K562 (cell line): ENCODE measurements around the gene KLHL20. TPM values are rescaled to one million over a fixed set of nuclear protein-coding genes. Genes with fewer than 3 reads are reported as not detected.
A peak's percentile ranks its signal among the peaks of the same experiment; 100 is the strongest.

Source experiments
- ATAC-seq: fragments of 200-7000 bp; cut with Tn5 transposase; 3 replicates; pipeline ENCODE4 v1.9.1; 2020; ENCODE audit warnings: moderate library complexity
- BruUV-seq: library from RNA; stranded (reverse); fragments of 400-500 nt; replicated peaks from 2 replicates; lab custom pipeline; 2021; lab: Mats Ljungman, UMichigan
- CTCF ChIA-PET: fragments of 300-600 bp; formaldehyde crosslinking; extraction: SDS; loops from one replicate; lab custom pipeline; 2021; ENCODE audit warnings: low intra/inter-chr PET ratio; lab: Yijun Ruan, JAX
- POLR2A ChIA-PET: fragments of 300-600, 350-650 bp; sonication (Branson Sonifier 250); formaldehyde crosslinking; extraction: SDS; loops from one replicate; lab custom pipeline; 2021; ENCODE audit warnings: antibody characterized with exemption, inconsistent platforms; lab: Yijun Ruan, JAX
- DNase-seq, 4 experiments: peaks; one replicate each; pipeline versions ENCODE4 v3.0.0 to v3.0.0-alpha.2; 2011 to 2018; ENCODE audit warnings: low spot score in 3 of 4, mixed read lengths in 3 of 4; ENCODE audit errors: extremely low read depth in 1 of 4
- FAIRE-seq: peaks from 2 replicates; lab custom pipeline; 2011; peaks lifted over from hg19 to GRCh38; lab: Jason Lieb, UNC
- H2AFZ ChIP-seq: 2 replicates; pipeline ENCODE4 v1.6.0; 2011; ENCODE audit warnings: low read depth, low read length, control low read depth, inconsistent platforms
- H3K27ac ChIP-seq: fragments of 200-600 bp; 3 replicates; pipeline ENCODE4 v1.8.0; 2011; ENCODE audit warnings: low read depth, mild to moderate bottlenecking, control low read depth, inconsistent platforms, low read length, moderate library complexity, mixed read lengths; ENCODE audit errors: extremely low read depth
- H3K27me3 ChIP-seq, 2 experiments: fragments of 300-600 bp in 1 of 2; 2 replicates in 1 of 2; 3 replicates in 1 of 2; pipeline versions ENCODE4 v1.6.0 to v1.8.0; 2011; ENCODE audit warnings: inconsistent platforms in 2 of 2, low read length in 2 of 2, mild to moderate bottlenecking in 1 of 2, mixed read lengths in 1 of 2, moderate library complexity in 1 of 2; ENCODE audit not compliant: control insufficient read depth in 2 of 2, insufficient read depth in 2 of 2
- H3K36me3 ChIP-seq: fragments of 300-600 bp; 3 replicates; pipeline ENCODE4 v1.8.0; 2011; ENCODE audit warnings: mild to moderate bottlenecking, low read length, inconsistent platforms; ENCODE audit not compliant: control insufficient read depth, insufficient read depth
- H3K4me1 ChIP-seq, 2 experiments: fragments of 200-600 bp in 1 of 2; replicated peaks in 1 of 2; 2 replicates in 1 of 2; 3 replicates in 1 of 2; pipeline versions ENCODE4 v1.5.1 to v1.8.0; 2011; ENCODE audit warnings: inconsistent platforms in 2 of 2, low read length in 2 of 2, mild to moderate bottlenecking in 1 of 2, mixed read lengths in 1 of 2, moderate library complexity in 1 of 2; ENCODE audit not compliant: control insufficient read depth in 2 of 2, insufficient read depth in 2 of 2
- H3K4me2 ChIP-seq: 2 replicates; pipeline ENCODE4 v1.6.1; 2011; ENCODE audit warnings: low read length, control low read depth, inconsistent platforms, mixed read lengths; ENCODE audit not compliant: insufficient read depth
- H3K4me3 ChIP-seq: fragments of 200-600 bp; sonication (generic), shearing (Covaris generic); 2 replicates; pipeline ENCODE4 v1.5.1; 2016; ENCODE audit warnings: control low read depth, inconsistent platforms
- H3K79me2 ChIP-seq: fragments of 200-600 bp; 3 replicates; pipeline ENCODE4 v1.8.0; 2011; ENCODE audit warnings: low read length, inconsistent platforms; ENCODE audit not compliant: control insufficient read depth, insufficient read depth
- H3K9ac ChIP-seq, 2 experiments: 2 replicates each; pipeline versions ENCODE4 v1.6.0 to v1.6.1; 2011; ENCODE audit warnings: low read depth in 2 of 2, low read length in 2 of 2, control low read depth in 1 of 2, inconsistent platforms in 1 of 2, mild to moderate bottlenecking in 1 of 2, mixed read lengths in 1 of 2; ENCODE audit not compliant: insufficient read depth in 1 of 2
- H3K9me1 ChIP-seq: one replicate; pipeline ENCODE4 v1.6.0; 2011; ENCODE audit warnings: inconsistent platforms, mild to moderate bottlenecking, low read length, moderate library complexity; ENCODE audit not compliant: control insufficient read depth, insufficient read depth
- H3K9me3 ChIP-seq: replicated peaks from 2 replicates; pipeline ENCODE4 v1.5.1; 2011; ENCODE audit warnings: low read depth, low read length, inconsistent platforms; ENCODE audit not compliant: control insufficient read depth, insufficient read depth
- H4K20me1 ChIP-seq: replicated peaks from 2 replicates; pipeline ENCODE4 v1.6.1; 2011; ENCODE audit warnings: low read length, inconsistent platforms, mixed read lengths; ENCODE audit not compliant: control insufficient read depth, insufficient read depth
- ARHGAP35 ChIP-seq: fragments of 450-650 bp; IDR thresholded peaks from 2 replicates; pipeline ENCODE4 v1.6.1; 2018; ENCODE audit not compliant: partially characterized antibody
- CAMTA2 ChIP-seq: fragments of 250-450 bp; sonication (Bioruptor Pico); conservative IDR thresholded peaks from 2 replicates; pipeline ENCODE4 v1.5.1; 2022
- DEAF1 ChIP-seq: fragments of 450-650 bp; formaldehyde crosslinking; IDR thresholded peaks from 2 replicates; pipeline ENCODE4 v1.4.0; 2020; ENCODE audit warnings: mild to moderate bottlenecking, moderate library complexity
- KLF16 ChIP-seq: IDR thresholded peaks from 2 replicates; pipeline ENCODE4 v1.6.1; 2016; ENCODE audit warnings: antibody characterized with exemption
- NFE2 ChIP-seq: IDR thresholded peaks from 2 replicates; pipeline ENCODE4 v1.6.1; 2014; ENCODE audit warnings: antibody characterized with exemption, low read depth
- NR3C1 ChIP-seq: sonication (generic); formaldehyde crosslinking; IDR thresholded peaks from 2 replicates; pipeline ENCODE4 v1.8.1; 2022; ENCODE audit warnings: missing genetic modification reagents
- PKNOX1 ChIP-seq: fragments of 450-650 bp; IDR thresholded peaks from 2 replicates; pipeline ENCODE4 v1.6.1; 2016
- SIN3A ChIP-seq, 2 experiments: fragments of 150-350 bp in 1 of 2; IDR thresholded peaks; 2 replicates each; pipeline ENCODE4 v1.6.1; 2011 to 2016; ENCODE audit warnings: borderline replicate concordance in 2 of 2, low read depth in 2 of 2, low read length in 2 of 2, mild to moderate bottlenecking in 2 of 2, moderate library complexity in 2 of 2; ENCODE audit not compliant: control insufficient read depth in 1 of 2
- SMAD1 ChIP-seq: fragments of 150-350 bp; IDR thresholded peaks from 2 replicates; pipeline ENCODE4 v1.6.1; 2014; ENCODE audit warnings: low read length, low read depth; ENCODE audit not compliant: partially characterized antibody
- SMAD3 ChIP-seq: fragments of 450-650 bp; formaldehyde crosslinking; conservative IDR thresholded peaks from 2 replicates; pipeline ENCODE4 v1.4.0; 2020; ENCODE audit warnings: mild to moderate bottlenecking
- SPI1 ChIP-seq: IDR thresholded peaks from 2 replicates; pipeline ENCODE4 v1.6.1; 2011; ENCODE audit warnings: low read depth, low read length, control low read depth, borderline replicate concordance
- U2AF1 ChIP-seq: fragments of 200-400 bp; formaldehyde crosslinking; optimal IDR thresholded peaks from 2 replicates; pipeline ENCODE3; 2017; ENCODE audit warnings: mild to moderate bottlenecking, low read depth, low read length, moderate library complexity
- ZC3H8 ChIP-seq: fragments of 450-650 bp; IDR thresholded peaks from 2 replicates; pipeline ENCODE4 v1.6.1; 2017
- ZEB2 ChIP-seq: fragments of 450-650 bp; IDR thresholded peaks from 2 replicates; pipeline ENCODE4 v1.6.1; 2016
- ZNF282 ChIP-seq: sonication (generic); formaldehyde crosslinking; IDR thresholded peaks from 2 replicates; pipeline ENCODE4 v1.8.1; 2023; ENCODE audit warnings: missing genetic modification reagents
- WGBS: fragments of 100-300 bp; shearing (Covaris generic); methylation state at CpG from one replicate; pipeline ENCODE4 v1.1.6; 2016; ENCODE audit warnings: low coverage, mixed read lengths; ENCODE audit not compliant: insufficient coverage; ENCODE audit errors: missing lambda C conversion rate; 5-methylcytosine and 5-hydroxymethylcytosine counted together
- in situ Hi-C: fragments of 300-500 bp; cut with MboI; formaldehyde crosslinking; loops from 4 replicates; pipeline ENCODE4 v1.15.0; 2018; ENCODE audit warnings: inconsistent platforms, mixed read lengths
- intact Hi-C: fragments of 100-400 bp; cut with micrococcal nuclease; formaldehyde crosslinking; loops from 2 replicates; pipeline ENCODE4 v1.14.2; 2022
- polyA plus RNA-seq, 8 experiments: library from polyadenylated mRNA; depleted of rRNA in 4 of 8; stranded (reverse) in 5 of 8; unstranded in 3 of 8; fragments of >200 nt; fragmentation: Nextera tagmentation in 2 of 8; fragmentation: Illumina TruSeq in 1 of 8; extraction: Ambion mirVana in 2 of 8; extraction: Trizol in 1 of 8; gene quantifications; 2 replicates each; pipeline versions ENCODE4 v1.2.1 to v1.2.3, GENCODE V29; 2011 to 2014; ENCODE audit warnings: inconsistent platforms in 1 of 8, missing spikeins in 1 of 8
- total RNA-seq, 7 experiments: library from RNA; depleted of rRNA in 6 of 7; stranded (reverse); fragments of >200 nt in 6 of 7; fragmentation: Illumina TruSeq in 2 of 7; extraction: Trizol in 2 of 7; gene quantifications; 2 replicates each; pipeline versions ENCODE4 v1.2.1 to v1.2.3, GENCODE V29; 2011 to 2021; ENCODE audit warnings: low replicate concordance in 1 of 7

Gene KLHL20
- total and polyA plus RNA-seq, 9 of the 15 experiments (the other 6 are each of a cell fraction or from before 2014, with no cell fraction given), result 8.9 to 23.2 (median 16.8) TPM

- Histone ChIP-seq H3K9me1 (no peaks in the 10 kb centered on the region), H3K9me3 (no peaks in the 10 kb centered on the region), H3K4me2 (no peak overlapping the region), H3K27me3 (no peaks in the 10 kb centered on the region), H3K9ac (no peak overlapping the region), H3K36me3 (peaks cover 22% of the 10 kb centered on the region; the same call in 2 of the 3 replicates), H3K4me3 (no peak overlapping the region), H3K27ac (no peak overlapping the region), H2AFZ (no peak overlapping the region), H4K20me1 (no peaks in the 10 kb centered on the region), H3K79me2 (peaks cover 22% of the 10 kb centered on the region; the same call in 2 of the 3 replicates), H3K4me1 (no peaks in the 10 kb centered on the region)
- WGBS, result 73% methylated on average over 4 of the region's 4 CpGs
- peak; percentile 23; the same call in 1 of the 2 replicates for TF ChIP-seq NFE2
- TF ChIP-seq PKNOX1, result no peak
- no peak for TF ChIP-seq NR3C1 (CRISPR knock-in tag)
- no peak for TF ChIP-seq ZEB2
- no peak for TF ChIP-seq SMAD1
- FAIRE-seq, result no peak
- no peak for ATAC-seq
- intact Hi-C loops, result no loop called here
- DNase-seq, result no peak
- ChIA-PET CTCF (no interaction called here), POLR2A (interaction anchor here (1.0 to 1.1 kb wide), 2 partner anchors 9 to 12 kb away, joined by 3 read pairs; no protein-coding TSS in a partner anchor)
- BruUV-seq, result no TSS peak
- in situ Hi-C loops, result no loop called here
Measured at GRCh38 chr1:173749137-173749536, 34.4 kb downstream of the KLHL20 start.

- CTCF ChIA-PET, result no interaction called here
Measured at GRCh38 chr1:173753830-173754229, 39.0 kb downstream of the KLHL20 start.

More at GRCh38 chr1:173753830-173754229, 39.0 kb downstream of the KLHL20 start:
- DNase-seq (no peak), FAIRE-seq (no peak), ATAC-seq (no peak)
- Histone ChIP-seq H3K4me1 (no peaks in the 10 kb centered on the region), H2AFZ (no peak overlapping the region), H4K20me1 (no peaks in the 10 kb centered on the region), H3K4me3 (no peak overlapping the region), H3K27me3 (no peaks in the 10 kb centered on the region), H3K36me3 (peaks cover 60% of the 10 kb centered on the region), H3K79me2 (0 out of 3 replicates have a peak, but pooled peaks cover 2% of the 10 kb centered on the region), H3K9ac (no peak overlapping the region), H3K9me3 (0 out of 2 replicates have a peak, but pooled peaks cover 2% of the 10 kb centered on the region), H3K4me2 (no peak overlapping the region), H3K27ac (no peak overlapping the region), H3K9me1 (no peaks in the 10 kb centered on the region)
- no TSS peak for BruUV-seq
- intact Hi-C loops, result no loop called here
- POLR2A ChIA-PET, result no interaction called here
- TF ChIP-seq KLF16 (no peak), ZNF282 (CRISPR knock-in tag) (no peak), ARHGAP35 (no peak), SMAD3 (CRISPR knock-in tag) (no peak), U2AF1 (no peak), SPI1 (no peak), SIN3A (IDR thresholded peaks at IDR 0.05; ENCODE audit: borderline replicate concordance in 2 of 2, control insufficient read depth in 1 of 2, low read depth in 2 of 2, low read length in 2 of 2) (no peak), ZC3H8 (no peak), CAMTA2 (CRISPR knock-in tag) (no peak), DEAF1 (no peak)
- in situ Hi-C loops, result no loop called here
